IMR-90 (cell line): ENCODE measurements around the gene SLC6A9. TPM values are rescaled to one million over a fixed set of nuclear protein-coding genes. Genes with fewer than 3 reads are reported as not detected.

ENCODE experiments used
- ATAC-seq: fragments of 200-7000 bp; cut with Tn5 transposase; 2 replicates; pipeline ENCODE4 v1.9.1; 2020; ENCODE audit warnings: low read depth, mild to moderate bottlenecking, moderate library complexity
- BruUV-seq: library from RNA; stranded (reverse); fragments of 400-500 nt; replicated peaks from 2 replicates; lab custom pipeline; 2021; lab: Mats Ljungman, UMichigan
- CTCF ChIA-PET: fragments of 300-600 bp; formaldehyde crosslinking; extraction: SDS; loops from one replicate; lab custom pipeline; 2021; ENCODE audit warnings: antibody characterized with exemption; lab: Yijun Ruan, JAX
- POLR2A ChIA-PET: fragments of 300-600 bp; sonication (Branson Sonifier 250); formaldehyde crosslinking; loops from one replicate; lab custom pipeline; 2022; ENCODE audit warnings: antibody characterized with exemption; ENCODE audit not compliant: unreplicated experiment; lab: Charles Lee
- DNase-seq: peaks from one replicate; pipeline ENCODE4 v3.0.0; 2013
- H2AFZ ChIP-seq: replicated peaks from 2 replicates; pipeline ENCODE3; 2013; ENCODE audit warnings: low read length, mild to moderate bottlenecking; ENCODE audit not compliant: poor library complexity
- H2AK5ac ChIP-seq: 2 replicates; pipeline ENCODE4 v1.6.1; 2013; ENCODE audit warnings: low read depth, low read length, inconsistent platforms
- H2AK9ac ChIP-seq: replicated peaks from 2 replicates; pipeline ENCODE3; 2013; ENCODE audit warnings: mild to moderate bottlenecking, low read depth, low read length, moderate library complexity; ENCODE audit not compliant: poor library complexity
- H2BK120ac ChIP-seq: 2 replicates; pipeline ENCODE4 v1.6.1; 2013; ENCODE audit warnings: low read depth, low read length, inconsistent platforms
- H2BK15ac ChIP-seq: 3 replicates; pipeline ENCODE4 v1.6.1; 2013; ENCODE audit warnings: low read depth, low read length, inconsistent platforms
- H2BK20ac ChIP-seq: 2 replicates; pipeline ENCODE4 v1.6.1; 2013; ENCODE audit warnings: low read depth, mild to moderate bottlenecking, inconsistent platforms, low read length, moderate library complexity
- H2BK5ac ChIP-seq: 2 replicates; pipeline ENCODE4 v1.6.1; 2013; ENCODE audit warnings: mild to moderate bottlenecking, low read depth, low read length, inconsistent platforms; ENCODE audit not compliant: poor library complexity, severe bottlenecking
- H3K14ac ChIP-seq: replicated peaks from 2 replicates; pipeline ENCODE4 v1.6.1; 2013; ENCODE audit warnings: low read depth, low read length, inconsistent platforms
- H3K18ac ChIP-seq: 2 replicates; pipeline ENCODE4 v1.6.1; 2013; ENCODE audit warnings: low read depth, low read length, control low read depth
- H3K23ac ChIP-seq: 2 replicates; pipeline ENCODE4 v1.6.1; 2013; ENCODE audit warnings: low read depth, low read length, inconsistent platforms
- H3K27ac ChIP-seq: 2 replicates; pipeline ENCODE4 v1.5.1; 2013; ENCODE audit warnings: mild to moderate bottlenecking, control low read depth, low read length; ENCODE audit not compliant: insufficient read depth
- H3K27me3 ChIP-seq: 2 replicates; pipeline ENCODE4 v1.6.1; 2013; ENCODE audit warnings: low read length; ENCODE audit not compliant: control insufficient read depth, insufficient read depth
- H3K36me3 ChIP-seq: 2 replicates; pipeline ENCODE4 v1.6.1; 2013; ENCODE audit warnings: low read length, mixed read lengths; ENCODE audit not compliant: control insufficient read depth, insufficient read depth
- H3K4ac ChIP-seq: 2 replicates; pipeline ENCODE4 v1.6.1; 2013; ENCODE audit warnings: low read depth, low read length, inconsistent platforms
- H3K4me1 ChIP-seq: 2 replicates; pipeline ENCODE4 v1.6.1; 2013; ENCODE audit warnings: low read length, mixed read lengths; ENCODE audit not compliant: control insufficient read depth, insufficient read depth
- H3K4me2 ChIP-seq: 2 replicates; pipeline ENCODE4 v1.6.1; 2013; ENCODE audit warnings: low read depth, mild to moderate bottlenecking, control low read depth, low read length, moderate library complexity
- H3K4me3 ChIP-seq: 2 replicates; pipeline ENCODE4 v1.5.1; 2013; ENCODE audit warnings: low read depth, mild to moderate bottlenecking, control low read depth, low read length, moderate library complexity; ENCODE audit not compliant: insufficient read depth
- H3K56ac ChIP-seq: 2 replicates; pipeline ENCODE4 v1.6.1; 2013; ENCODE audit warnings: low read length, inconsistent platforms; ENCODE audit not compliant: insufficient read depth; ENCODE audit errors: extremely low read depth
- H3K79me1 ChIP-seq, 2 experiments: 2 replicates each; pipeline ENCODE4 v1.6.1; 2013; ENCODE audit warnings: low read length in 2 of 2, inconsistent platforms in 1 of 2, low read depth in 1 of 2
- H3K9ac ChIP-seq: 2 replicates; pipeline ENCODE4 v1.6.1; 2013; ENCODE audit warnings: low read depth, low read length, control low read depth
- H3K9me1 ChIP-seq: 2 replicates; pipeline ENCODE4 v1.6.1; 2013; ENCODE audit warnings: low read length, inconsistent platforms; ENCODE audit not compliant: insufficient read depth
- H3K9me3 ChIP-seq: 2 replicates; pipeline ENCODE4 v1.6.1; 2013; ENCODE audit warnings: low read length; ENCODE audit not compliant: control insufficient read depth, insufficient read depth
- H4K20me1 ChIP-seq: 2 replicates; pipeline ENCODE4 v1.6.1; 2013; ENCODE audit warnings: low read length, inconsistent platforms; ENCODE audit not compliant: insufficient read depth
- H4K5ac ChIP-seq: 2 replicates; pipeline ENCODE4 v1.6.1; 2013; ENCODE audit warnings: mild to moderate bottlenecking, low read depth, low read length, control low read depth
- H4K8ac ChIP-seq, 2 experiments: 2 replicates each; pipeline ENCODE4 v1.6.1; 2013; ENCODE audit warnings: low read depth in 2 of 2, low read length in 2 of 2, control low read depth in 1 of 2, inconsistent platforms in 1 of 2
- H4K91ac ChIP-seq: 2 replicates; pipeline ENCODE4 v1.6.1; 2013; ENCODE audit warnings: low read depth, low read length, inconsistent platforms; ENCODE audit not compliant: insufficient read depth
- BHLHE40 ChIP-seq: fragments of 150-350 bp; IDR thresholded peaks from 2 replicates; pipeline ENCODE4 v1.6.1; 2016; ENCODE audit warnings: mild to moderate bottlenecking, low read depth, low read length
- CEBPB ChIP-seq: IDR thresholded peaks from 2 replicates; pipeline ENCODE4 v1.6.1; 2012; ENCODE audit warnings: low read depth, low read length, improper control_type of control experiment
- FOS ChIP-seq: fragments of 150-350 bp; IDR thresholded peaks from 2 replicates; pipeline ENCODE4 v1.6.1; 2016; ENCODE audit warnings: low read depth, low read length
- MAFK ChIP-seq: IDR thresholded peaks from 2 replicates; pipeline ENCODE4 v1.6.1; 2012; ENCODE audit warnings: low read depth, low read length, improper control_type of control experiment
- MXI1 ChIP-seq: IDR thresholded peaks from 2 replicates; pipeline ENCODE4 v1.6.1; 2012; ENCODE audit warnings: low read depth, mild to moderate bottlenecking, low read length, moderate library complexity, borderline replicate concordance
- NFE2L2 ChIP-seq: fragments of 150-350 bp; IDR thresholded peaks from 2 replicates; pipeline ENCODE4 v1.6.1; 2016; ENCODE audit warnings: low read depth, mild to moderate bottlenecking, low read length
- POLR2A ChIP-seq: IDR thresholded peaks from 2 replicates; pipeline ENCODE4 v1.6.1; 2012; ENCODE audit warnings: mild to moderate bottlenecking, low read depth, low read length
- RAD21 ChIP-seq: IDR thresholded peaks from 2 replicates; pipeline ENCODE4 v1.6.1; 2012; ENCODE audit warnings: low read length, improper control_type of control experiment
- RCOR1 ChIP-seq: IDR thresholded peaks from 2 replicates; pipeline ENCODE4 v1.6.1; 2012; ENCODE audit warnings: mild to moderate bottlenecking, low read length, improper control_type of control experiment; ENCODE audit not compliant: insufficient replicate concordance
- RFX5 ChIP-seq: IDR thresholded peaks from 2 replicates; pipeline ENCODE4 v1.8.0; 2012; ENCODE audit warnings: low read depth, mild to moderate bottlenecking, low read length, moderate library complexity
- SMC3 ChIP-seq: fragments of 150-350 bp; IDR thresholded peaks from 2 replicates; pipeline ENCODE4 v1.6.1; 2016; ENCODE audit warnings: low read depth, mild to moderate bottlenecking, antibody characterized with exemption, low read length, moderate library complexity
- WGBS, 2 experiments: methylation state at CpG; one replicate each; pipeline versions ENCODE4 v1.1.5 to v1.1.7; 2013; ENCODE audit warnings: missing lambda C conversion rate in 2 of 2; ENCODE audit not compliant: insufficient read length in 1 of 2; ENCODE audit errors: extremely low coverage in 2 of 2; 5-methylcytosine and 5-hydroxymethylcytosine counted together
- dilution Hi-C: fragments of 300-500 bp; cut with HindIII; formaldehyde crosslinking; loops from one replicate; pipeline ENCODE4 v1.14.3; 2018; ENCODE audit warnings: low sequenced_read_pairs; ENCODE audit not compliant: unreplicated experiment
- in situ Hi-C: fragments of 300-500 bp; cut with MboI; formaldehyde crosslinking; loops from 3 replicates; pipeline ENCODE4 v1.14.3; 2019; ENCODE audit warnings: low sequenced_read_pairs, inconsistent platforms, mixed read lengths
- intact Hi-C: fragments of 100-400 bp; cut with micrococcal nuclease; formaldehyde crosslinking; loops from 2 replicates; pipeline ENCODE4 v1.10.0; 2022
- polyA plus RNA-seq, 3 experiments: library from polyadenylated mRNA; depleted of rRNA; stranded (reverse); fragments of >200 nt; gene quantifications; 2 replicates each; pipeline ENCODE4 v1.2.3, GENCODE V29; 2012; ENCODE audit warnings: low replicate concordance in 1 of 3
- total RNA-seq: library from RNA; depleted of rRNA; stranded (reverse); fragments of >200 nt; gene quantifications from 2 replicates; pipeline ENCODE4 v1.2.3, GENCODE V29; 2012
- TF ChIP-seq, protein P1 (sequence below): fragments of 150-350 bp; IDR thresholded peaks from 2 replicates; pipeline ENCODE4 v1.6.1; 2017; ENCODE audit warnings: mild to moderate bottlenecking, antibody characterized with exemption, low read length, low read depth
- TF ChIP-seq, protein P2 (sequence below): conservative IDR thresholded peaks from 2 replicates; pipeline ENCODE4 v1.5.1; 2012; ENCODE audit warnings: mild to moderate bottlenecking, low read depth, low read length, improper control_type of control experiment

Gene SLC6A9
- total and polyA plus RNA-seq, 2 of the 4 experiments (the other 2 are of a cell fraction): 2.0 to 6.6 TPM

DNA sequence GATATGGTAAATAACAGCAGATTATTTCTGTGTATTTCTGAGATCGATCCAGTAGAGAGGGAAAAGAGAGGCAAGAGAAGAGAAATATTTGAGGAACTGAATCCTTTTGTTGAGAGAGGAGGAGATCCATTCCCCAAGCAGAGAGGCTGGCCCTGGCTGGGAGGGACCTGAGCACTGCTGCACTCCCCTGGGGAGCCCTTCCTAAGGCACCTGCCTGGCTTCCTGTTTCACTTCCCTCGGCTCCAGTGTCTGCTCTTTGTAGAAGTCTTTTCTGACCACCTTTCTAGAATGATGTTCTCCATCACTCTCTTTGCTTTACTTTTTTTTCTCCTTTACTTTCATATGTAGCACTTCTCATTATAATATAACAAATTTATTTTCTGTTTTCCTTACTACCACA is 42.3 kb upstream of the SLC6A9 start:
- H4K8ac ChIP-seq: no peak overlapping the region
- no peaks in the 10 kb centered on the region for H3K79me1 ChIP-seq
- no peaks in the 10 kb centered on the region for H3K27me3 ChIP-seq
- peaks cover 12% of the 10 kb centered on the region for H3K4me1 ChIP-seq
- no peak overlapping the region for H3K4me2 ChIP-seq
- CTCF ChIA-PET: no interaction called here
- H2AK5ac ChIP-seq: no peak overlapping the region
- no peaks in the 10 kb centered on the region for H3K36me3 ChIP-seq
- BruUV-seq: no TSS peak
- ATAC-seq (no peak), DNase-seq (no peak)
- no peak overlapping the region for H2BK5ac ChIP-seq
- no peak overlapping the region for H3K9ac ChIP-seq
- TF ChIP-seq, protein P1, sequence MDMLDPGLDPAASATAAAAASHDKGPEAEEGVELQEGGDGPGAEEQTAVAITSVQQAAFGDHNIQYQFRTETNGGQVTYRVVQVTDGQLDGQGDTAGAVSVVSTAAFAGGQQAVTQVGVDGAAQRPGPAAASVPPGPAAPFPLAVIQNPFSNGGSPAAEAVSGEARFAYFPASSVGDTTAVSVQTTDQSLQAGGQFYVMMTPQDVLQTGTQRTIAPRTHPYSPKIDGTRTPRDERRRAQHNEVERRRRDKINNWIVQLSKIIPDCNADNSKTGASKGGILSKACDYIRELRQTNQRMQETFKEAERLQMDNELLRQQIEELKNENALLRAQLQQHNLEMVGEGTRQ: no peak
- TF ChIP-seq MAFK: no peak
- no peak for TF ChIP-seq RAD21
- TF ChIP-seq, protein P2, sequence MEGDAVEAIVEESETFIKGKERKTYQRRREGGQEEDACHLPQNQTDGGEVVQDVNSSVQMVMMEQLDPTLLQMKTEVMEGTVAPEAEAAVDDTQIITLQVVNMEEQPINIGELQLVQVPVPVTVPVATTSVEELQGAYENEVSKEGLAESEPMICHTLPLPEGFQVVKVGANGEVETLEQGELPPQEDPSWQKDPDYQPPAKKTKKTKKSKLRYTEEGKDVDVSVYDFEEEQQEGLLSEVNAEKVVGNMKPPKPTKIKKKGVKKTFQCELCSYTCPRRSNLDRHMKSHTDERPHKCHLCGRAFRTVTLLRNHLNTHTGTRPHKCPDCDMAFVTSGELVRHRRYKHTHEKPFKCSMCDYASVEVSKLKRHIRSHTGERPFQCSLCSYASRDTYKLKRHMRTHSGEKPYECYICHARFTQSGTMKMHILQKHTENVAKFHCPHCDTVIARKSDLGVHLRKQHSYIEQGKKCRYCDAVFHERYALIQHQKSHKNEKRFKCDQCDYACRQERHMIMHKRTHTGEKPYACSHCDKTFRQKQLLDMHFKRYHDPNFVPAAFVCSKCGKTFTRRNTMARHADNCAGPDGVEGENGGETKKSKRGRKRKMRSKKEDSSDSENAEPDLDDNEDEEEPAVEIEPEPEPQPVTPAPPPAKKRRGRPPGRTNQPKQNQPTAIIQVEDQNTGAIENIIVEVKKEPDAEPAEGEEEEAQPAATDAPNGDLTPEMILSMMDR: no peak
- no peak for TF ChIP-seq RCOR1
- TF ChIP-seq FOS: no peak
- no peak for TF ChIP-seq MXI1
- TF ChIP-seq POLR2A: no peak
- TF ChIP-seq SMC3: no peak
- TF ChIP-seq NFE2L2: no peak
- TF ChIP-seq CEBPB: no peak
- no peak for TF ChIP-seq BHLHE40
- TF ChIP-seq RFX5: no peak
- no peaks in the 10 kb centered on the region for H4K20me1 ChIP-seq
- POLR2A ChIA-PET: no interaction called here
- H3K18ac ChIP-seq: no peak overlapping the region
- H2BK20ac ChIP-seq: no peak overlapping the region
- in situ Hi-C loops (no loop called here), intact Hi-C loops (no loop called here), dilution Hi-C loops (no loop called here)
- H3K4me3 ChIP-seq: no peak overlapping the region
- H4K91ac ChIP-seq: no peak overlapping the region
- H3K14ac ChIP-seq: no peak overlapping the region
- no peak overlapping the region for H2BK120ac ChIP-seq
- H3K9me3 ChIP-seq: no peaks in the 10 kb centered on the region
- no peak overlapping the region for H2AFZ ChIP-seq
- H3K23ac ChIP-seq: no peak overlapping the region
- H3K4ac ChIP-seq: no peak overlapping the region
- no peak overlapping the region for H4K5ac ChIP-seq
- peaks cover 7% of the 10 kb centered on the region; the same call in 1 of the 2 replicates for H3K9me1 ChIP-seq
- no CpG with 5 or more reads among the region's 2 CpGs for WGBS, 2 experiments
- no peak overlapping the region for H2BK15ac ChIP-seq
- H3K27ac ChIP-seq: no peak overlapping the region
- no peak overlapping the region for H3K56ac ChIP-seq
- H2AK9ac ChIP-seq: no peak overlapping the region
